H4 (cell line): ENCODE results near the gene TBCEL. TPM values are rescaled to one million over a fixed set of nuclear protein-coding genes. Genes with fewer than 3 reads are reported as not detected.

ENCODE experiments used
- DNase-seq: peaks from one replicate; pipeline ENCODE4 v3.0.0-alpha.2; 2015; ENCODE audit warnings: low spot score
- total RNA-seq: library from RNA; depleted of rRNA; stranded (reverse); fragments of >200 nt; shearing (Covaris generic); gene quantifications from 2 replicates; pipeline ENCODE4 v1.2.3, GENCODE V29; 2014

Gene TBCEL
- total RNA-seq, 1 experiment from 2014 or later = 10.0 TPM

DNA sequence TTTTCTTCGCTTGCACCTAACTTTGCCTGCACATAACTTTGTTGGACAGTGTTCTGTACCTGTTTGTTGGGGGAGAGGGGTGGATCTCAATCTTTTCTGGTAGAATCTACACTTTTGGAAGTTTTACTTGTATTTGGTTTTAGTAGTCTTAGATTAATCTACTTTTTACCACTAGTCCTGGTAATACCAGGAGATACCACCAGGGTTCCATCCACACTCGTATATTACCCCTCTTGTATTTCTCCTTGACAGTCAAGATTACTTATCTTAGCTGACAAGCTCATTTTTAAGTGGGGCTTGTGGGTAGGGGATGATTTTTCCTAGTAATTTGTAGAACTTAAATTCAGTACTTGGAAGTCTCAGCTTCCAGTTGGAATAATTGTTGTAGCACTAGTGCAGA lies 39.8 kb downstream of the TBCEL start:
- DNase-seq = no peak

DNA sequence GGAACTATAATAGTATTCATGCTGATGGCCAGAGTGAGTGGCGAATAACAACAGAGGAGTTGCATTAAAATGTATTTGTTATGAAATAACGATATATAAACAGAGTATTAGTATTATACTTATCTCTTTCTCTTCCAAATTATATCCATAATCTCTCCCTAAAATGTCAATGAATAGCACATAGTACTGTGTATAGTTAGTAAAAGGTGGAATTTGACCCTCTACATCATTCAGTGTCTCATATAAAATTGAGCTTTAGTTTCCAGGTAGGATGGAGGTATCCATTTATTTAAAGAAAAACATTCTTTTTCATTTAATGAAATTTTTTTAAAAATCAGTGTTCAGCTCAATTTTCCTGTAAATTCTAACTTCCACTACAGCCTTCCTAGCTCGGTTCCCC lies 42.7 kb downstream of the TBCEL start:
- DNase-seq = no peak

DNA sequence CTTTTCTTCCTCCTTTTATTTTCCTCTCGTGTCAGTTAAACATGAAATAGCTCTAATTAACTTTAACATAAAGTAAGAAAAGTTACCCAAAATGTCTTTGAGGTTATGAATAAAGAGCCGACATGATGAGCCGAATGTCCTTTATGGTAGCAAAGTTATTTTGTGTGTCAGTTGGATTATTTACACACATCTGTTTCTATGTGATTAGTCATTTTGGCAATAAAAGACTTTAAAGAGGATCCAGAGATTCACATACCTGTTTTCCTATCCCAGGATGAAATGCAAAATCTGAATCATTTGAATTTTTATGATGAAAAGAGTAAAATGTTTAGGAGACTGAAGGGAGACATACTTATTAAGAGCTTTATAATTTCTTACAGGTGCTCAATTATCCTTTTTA lies 43.1 kb downstream of the TBCEL start:
- DNase-seq = no peak

DNA sequence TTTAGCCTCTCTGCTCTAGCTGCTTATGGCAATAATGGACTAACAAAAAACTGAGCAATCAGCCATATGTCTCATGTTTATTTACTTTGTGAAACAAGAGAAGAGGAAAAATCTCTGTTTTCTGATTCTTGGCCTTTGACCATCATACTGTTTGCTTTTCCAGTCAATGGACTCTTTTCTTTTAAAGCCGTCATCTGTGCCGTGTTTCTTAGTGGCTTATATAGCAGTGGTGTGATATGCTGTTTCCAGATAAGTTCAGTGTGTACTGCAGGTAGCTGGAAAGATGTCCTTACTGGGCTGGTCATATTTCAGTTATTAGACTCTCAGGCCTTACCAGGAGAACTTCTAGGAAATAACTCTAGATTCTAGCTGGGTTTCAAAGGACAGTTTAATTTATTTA lies 43.6 kb downstream of the TBCEL start:
- peak; percentile 21 for DNase-seq

DNA sequence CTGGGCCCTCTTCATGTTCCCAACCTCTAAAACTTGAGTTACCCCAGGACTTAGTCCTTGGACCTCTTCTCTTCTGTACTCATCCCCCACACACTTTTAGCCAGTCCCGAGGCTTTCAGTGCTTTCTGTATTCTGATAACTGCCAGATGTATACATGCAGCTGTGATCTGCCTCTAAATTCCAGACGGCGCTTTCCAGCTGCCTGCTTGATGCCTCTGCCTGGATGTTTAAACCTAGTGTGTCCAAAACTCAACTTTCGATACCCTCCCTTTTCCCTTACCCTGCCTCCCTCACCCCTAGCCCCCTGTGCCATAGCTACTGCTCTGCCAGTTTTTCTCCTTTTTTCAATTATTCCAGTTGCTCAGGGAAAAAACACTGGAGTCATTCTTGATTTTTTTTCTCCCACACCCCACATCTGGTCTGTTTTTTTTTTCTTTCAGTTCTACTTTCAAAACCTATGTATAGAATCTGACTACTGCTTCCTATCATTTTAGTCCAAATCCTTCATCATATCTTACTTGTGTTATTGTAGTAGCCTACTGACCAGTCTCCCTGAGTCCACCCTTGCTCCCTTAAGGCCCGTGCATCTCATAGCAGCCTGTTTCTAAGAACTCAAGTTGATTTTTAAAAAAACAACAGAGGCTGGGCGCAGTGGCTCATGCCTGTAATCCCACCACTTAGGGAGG lies 44.2 kb downstream of the TBCEL start:
- no peak for DNase-seq

DNA sequence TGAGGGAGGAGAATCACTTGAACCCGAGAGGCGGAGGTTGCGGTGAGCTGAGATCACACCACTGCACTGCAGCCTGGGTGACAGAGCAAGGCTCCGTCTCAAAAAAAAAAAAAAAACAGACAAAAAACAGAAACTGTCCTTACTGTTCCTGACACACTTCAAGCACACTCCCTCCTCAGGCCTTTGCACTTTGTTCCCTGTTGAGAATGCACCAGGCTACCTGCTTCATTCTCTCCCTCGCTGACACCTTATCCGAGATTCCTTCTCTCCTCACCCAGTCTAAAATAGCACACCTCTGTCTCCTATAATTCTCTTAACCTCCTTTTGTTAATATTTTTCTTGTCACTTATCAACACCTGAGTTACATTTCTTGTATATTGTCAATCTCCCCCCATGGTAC lies 44.9 kb downstream of the TBCEL start:
- no peak for DNase-seq

DNA sequence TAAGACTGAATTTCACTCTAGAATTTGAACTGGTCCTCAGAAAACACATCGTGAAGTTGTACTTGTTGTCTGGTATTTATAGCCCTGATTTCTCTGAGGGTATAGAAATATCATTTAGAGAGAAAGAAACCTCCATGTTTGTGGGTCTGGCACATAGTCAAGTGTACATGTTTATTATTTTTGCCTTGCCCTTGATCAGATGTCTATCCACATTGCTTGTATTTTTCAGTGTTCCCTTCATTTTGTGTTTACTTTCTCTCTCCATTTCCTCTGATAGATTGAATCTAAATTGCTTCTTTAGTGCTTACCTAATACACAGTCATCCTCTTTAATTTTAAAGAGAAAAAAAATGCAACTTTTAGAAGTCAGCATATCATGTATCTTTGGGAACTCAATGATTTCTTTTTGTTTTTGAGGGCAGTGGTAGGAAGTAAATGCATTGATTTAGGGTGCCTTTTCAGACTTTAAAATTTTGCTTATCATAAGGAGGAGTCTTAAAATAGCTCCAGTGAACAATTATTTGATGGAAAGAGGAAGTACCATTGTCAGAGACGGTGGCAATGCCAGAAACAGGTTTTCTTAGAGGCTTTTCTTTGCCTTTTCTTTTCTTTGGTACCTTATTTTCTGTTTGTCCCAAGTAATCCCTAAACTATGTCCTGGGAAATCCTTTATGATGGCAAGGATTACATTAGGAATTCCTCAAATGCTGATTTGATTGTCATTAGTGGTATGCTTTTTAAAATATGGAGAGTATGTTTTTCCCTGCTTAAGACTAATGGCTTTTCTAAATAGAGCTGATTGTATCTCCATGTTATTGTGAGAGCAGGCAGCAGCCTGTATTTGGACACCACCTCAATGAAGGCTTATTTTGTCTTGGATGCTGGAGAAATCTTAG lies 47.3 kb downstream of the TBCEL start:
- DNase-seq = peak; percentile 7

DNA sequence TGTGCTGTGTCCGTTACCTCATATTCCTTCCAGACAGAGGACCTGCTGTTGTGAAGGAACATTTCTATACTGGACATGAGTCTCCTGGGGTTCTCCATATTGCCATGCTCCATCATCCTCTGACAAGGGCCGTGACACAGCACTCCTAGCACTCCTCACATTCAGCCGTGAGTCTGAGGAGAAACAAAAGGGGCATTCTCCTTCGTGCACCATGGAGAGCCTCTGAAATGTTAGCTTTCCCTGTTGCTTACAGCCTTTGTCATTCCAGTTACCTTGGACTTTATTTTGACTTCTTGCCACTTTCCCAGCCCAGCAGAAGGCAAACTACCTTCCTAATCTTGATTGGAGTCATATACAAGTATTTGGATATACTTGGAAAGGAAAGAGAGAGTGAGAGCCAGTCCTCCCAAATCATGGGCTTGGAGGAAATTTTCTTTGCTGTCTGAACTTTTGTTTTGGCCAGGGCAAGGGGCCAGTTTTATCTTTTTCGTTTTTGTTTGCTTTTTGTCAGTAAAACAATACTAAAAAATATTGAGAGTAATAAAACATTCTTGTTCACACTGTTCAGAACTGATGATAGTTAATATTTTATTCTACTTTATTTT lies 48.0 kb downstream of the TBCEL start:
- DNase-seq = no peak

DNA sequence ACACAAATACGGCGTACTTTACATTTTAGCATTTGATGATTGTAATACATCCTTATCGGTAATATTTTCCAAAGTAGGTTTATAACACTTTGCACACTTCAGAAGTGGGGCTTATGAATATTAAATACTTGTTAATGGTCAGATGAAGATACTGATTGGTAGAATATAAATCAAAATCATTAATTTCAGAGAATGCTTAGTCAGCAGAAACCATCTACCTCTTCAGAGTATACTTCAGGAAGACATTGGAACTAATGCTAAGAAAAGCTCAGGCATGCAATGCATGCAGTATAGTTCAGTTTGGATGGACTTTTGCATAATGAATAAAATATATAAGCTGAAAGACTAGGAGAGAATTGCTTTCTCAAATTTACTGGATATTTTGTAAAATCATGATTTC lies 57.4 kb downstream of the TBCEL start:
- no peak for DNase-seq

DNA sequence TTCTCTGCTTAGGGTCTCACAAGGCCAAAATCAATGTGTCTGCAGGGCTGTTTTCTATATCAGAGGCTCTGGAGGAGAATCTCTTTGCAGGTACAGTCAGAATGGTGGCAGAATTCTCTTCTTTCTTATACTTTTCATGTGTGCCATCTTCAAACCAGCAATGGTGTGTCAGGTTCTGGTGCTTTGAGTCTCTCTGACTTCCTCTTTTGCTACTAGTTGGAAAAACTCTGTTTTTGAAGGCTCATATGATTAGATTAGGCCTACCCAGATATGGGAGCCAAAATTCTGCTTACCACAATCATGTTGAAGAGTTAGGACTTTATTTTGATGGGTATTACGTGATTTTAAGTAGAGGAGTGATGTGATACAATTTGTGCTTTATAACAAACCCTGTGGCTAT lies 58.3 kb downstream of the TBCEL start:
- DNase-seq = no peak

DNA sequence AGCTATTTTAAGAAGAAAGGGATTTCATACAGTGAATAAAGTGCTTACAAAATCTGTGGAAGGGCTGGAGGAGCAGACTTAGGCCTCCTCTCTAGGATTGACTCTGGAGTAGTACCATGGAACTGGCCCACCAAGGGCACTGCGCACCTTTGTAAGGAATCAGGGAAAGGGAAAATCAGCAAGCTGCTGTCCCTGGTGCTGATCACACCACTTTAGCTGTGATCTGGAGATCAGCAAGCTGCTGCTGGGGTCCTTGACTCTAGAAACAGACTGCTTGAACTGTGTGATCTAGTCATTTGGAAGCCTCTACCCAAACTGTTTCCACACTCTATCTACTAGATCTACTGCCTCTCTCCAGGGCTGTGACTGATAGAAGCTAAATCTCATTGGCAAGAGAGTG lies 58.8 kb downstream of the TBCEL start:
- DNase-seq = no peak

DNA sequence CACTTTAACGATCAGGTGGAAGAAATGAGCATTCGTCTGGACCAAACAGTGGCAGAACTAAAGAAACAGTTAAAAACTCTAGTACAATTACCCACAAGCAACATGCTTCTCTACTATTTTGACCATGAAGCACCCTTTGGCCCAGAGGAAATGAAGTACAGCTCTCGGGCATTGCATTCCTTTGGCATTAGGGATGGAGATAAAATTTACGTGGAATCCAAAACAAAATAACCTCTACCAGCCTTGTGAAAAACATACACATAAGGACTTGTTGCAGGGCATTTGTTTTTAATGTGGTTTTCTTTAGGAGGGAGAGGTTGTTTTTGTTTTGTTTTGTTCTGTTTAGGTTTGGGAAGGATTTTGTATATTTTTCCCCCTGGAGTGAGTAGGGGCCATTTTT lies 63.0 kb downstream of the TBCEL start:
- peak; percentile 74 for DNase-seq

DNA sequence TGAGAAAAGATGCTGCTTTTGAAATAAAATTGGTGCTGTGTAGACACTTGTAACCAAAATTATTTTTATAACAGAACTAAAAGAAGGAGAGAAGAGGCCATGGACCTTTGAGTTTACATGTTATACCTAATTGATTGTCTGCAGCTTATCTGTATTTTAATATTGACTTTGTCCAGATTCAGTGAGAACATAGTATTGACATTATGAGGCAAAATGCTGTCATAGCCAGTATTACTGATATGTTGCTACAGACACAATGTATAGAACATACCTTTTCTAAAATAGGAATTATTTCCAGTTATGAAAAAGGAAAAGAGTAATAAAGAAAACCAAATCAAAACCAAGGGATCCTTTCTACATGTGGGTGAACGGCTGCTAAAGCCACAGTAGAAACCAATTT lies 65.7 kb downstream of the TBCEL start:
- DNase-seq = no peak

DNA sequence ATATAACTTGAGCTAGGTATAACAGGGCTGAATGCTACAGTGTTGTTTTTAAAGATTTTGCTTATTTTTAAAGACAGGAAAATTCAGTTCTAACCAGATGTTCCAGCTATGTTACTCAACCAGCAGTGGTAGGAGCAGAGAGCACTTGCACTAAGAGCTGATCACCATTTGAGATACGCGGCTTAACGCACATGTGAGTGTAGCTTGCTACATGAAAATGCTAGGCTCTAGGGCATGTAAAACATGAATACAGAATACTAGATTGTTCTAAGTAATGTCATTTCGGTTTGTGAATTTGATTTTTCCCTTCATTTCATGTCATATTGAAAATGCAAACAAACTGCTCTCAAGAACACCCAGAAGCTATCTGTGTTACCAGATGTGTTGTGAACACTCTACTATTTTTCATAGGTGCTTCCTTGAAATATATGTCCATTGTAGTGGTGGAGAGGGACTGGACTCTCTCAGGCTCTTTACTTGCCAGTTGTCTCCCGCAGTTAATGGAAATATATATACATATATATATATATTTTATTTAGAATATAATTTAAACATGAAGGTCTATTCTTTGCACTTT lies 66.3 kb downstream of the TBCEL start:
- DNase-seq = no peak

DNA sequence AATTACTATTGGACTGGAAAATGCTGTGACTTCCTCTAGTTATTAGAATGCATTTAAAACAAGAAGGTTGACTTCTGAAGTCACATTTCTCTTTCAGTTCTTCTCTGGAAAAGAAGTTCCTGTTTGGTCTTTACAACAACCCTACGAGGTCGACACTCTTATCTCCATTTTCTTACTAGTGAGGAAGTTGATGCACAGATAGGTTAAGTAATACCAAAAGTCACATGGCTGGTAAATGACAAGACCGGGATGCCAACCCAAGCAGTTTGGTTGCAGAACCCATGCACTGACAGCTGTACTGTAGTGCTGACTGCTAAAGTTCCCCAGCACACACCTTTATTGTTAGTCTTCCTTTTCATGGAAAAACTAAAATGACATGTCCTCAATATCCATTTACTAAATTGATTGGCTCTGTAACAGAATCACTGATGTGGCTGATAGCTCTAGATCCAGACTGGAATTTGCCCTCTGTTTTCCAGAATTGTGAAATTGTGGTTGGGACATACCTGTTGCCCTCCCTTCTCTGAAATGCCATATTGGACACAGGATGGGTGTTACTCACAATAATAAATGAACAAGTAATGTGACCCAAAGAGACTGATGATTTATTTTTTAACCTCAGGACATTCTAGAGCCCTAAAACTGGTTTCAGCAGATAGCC lies 67.7 kb downstream of the TBCEL start:
- no peak for DNase-seq

DNA sequence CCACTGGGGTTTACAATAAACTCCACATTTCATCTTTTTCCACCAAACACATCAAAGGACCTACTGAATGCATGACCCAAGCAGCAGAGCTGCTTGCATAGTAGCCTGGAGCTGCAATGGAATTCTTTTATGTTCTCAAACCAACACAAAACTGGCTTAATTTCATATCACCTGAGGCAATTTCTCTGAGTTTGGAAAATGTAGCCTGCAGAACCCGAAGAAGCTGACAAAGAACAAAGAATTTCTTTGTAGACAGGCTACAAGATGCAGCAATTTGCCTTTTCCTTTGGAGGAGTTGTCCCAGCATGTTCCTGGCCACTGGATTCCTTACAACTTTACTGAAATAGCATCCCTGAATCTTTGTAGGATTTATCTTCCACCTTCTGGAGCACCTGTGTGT lies 71.7 kb downstream of the TBCEL start:
- no peak for DNase-seq

DNA sequence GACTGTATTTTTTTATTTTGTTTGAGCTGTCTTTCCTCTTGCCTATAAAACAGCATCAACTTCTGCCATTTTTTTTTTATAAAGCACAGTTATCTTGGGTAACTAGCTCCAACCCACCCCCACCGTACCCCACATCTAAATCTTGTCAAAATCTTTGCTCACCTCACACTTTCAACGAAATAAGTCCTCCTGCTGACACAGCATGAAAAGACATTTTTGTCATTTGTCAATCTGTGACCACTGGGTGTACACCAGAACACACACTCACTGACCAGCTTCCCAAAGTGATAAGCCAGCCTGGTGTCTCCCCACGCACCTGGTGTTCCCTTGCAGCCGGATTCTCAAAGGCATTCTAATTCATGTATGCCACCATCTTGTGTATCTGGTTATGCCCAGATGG lies 75.5 kb downstream of the TBCEL start:
- no peak for DNase-seq

DNA sequence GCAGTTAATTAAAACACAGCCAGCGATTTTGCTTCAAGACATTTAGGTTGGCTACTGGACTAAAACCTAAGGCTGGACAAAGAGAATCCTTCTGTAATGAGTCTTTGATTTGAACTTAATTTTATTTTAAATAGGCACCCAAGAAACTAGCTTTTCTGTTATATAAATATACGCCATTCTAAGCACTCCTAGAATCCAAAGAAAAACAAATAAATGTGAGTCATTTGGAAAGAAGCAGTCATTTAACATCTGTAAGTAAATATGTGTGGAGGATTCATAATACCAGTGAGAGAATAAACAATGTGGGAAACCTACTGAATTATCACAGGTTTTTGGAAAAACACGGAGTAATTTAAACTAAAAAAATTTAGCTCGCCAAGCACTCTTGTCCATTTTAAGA lies 76.0 kb downstream of the TBCEL start:
- DNase-seq = peak; percentile 69

DNA sequence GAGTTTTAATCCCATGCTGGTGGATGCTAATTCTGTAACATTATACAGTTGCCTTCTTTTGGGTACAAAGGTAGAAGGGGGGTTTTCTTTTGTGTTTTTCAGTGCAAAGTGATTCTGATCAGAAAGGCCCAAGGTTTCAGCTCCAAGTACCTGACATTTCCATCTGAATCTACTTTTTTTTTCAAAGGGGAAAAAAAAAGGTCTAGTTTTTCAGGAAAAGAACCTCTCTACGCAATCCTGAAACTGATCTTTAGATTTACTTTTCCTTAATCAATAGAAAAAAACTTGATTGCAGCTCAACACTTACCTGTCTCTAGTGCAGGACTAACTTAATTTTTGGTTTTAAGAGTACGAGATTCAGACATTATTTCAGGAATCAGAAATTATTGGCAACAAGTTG lies 77.0 kb downstream of the TBCEL start, which contains the start of gene TECTA:
TSS of gene TECTA (plus strand) at position 301 of the 400 bp plus-strand sequence. CDS start 1,423 bp downstream, outside the sequence.
- no peak for DNase-seq

DNA sequence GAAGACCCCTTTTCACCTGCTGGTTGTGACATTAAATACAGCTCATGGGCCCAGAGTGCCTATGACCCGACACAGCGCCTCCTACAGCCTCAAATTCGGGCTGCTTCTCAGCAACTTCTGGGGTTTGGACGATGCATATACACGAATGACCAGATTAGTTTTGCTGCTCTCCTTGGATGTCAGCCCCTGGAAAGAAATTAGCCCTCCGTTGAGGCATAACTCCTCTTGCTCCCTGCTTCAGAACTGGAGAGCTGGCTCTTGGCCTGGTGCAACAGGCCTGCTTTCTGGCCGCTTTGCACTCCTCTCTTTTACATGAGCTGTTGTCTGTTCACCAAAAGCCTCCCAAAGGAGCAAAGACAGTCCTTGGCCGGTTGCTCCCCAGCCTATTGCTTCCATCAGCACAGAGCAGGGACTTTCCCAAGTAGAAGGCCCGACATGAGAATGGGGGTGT lies 80.4 kb downstream of the TBCEL start:
- DNase-seq = no peak

DNA sequence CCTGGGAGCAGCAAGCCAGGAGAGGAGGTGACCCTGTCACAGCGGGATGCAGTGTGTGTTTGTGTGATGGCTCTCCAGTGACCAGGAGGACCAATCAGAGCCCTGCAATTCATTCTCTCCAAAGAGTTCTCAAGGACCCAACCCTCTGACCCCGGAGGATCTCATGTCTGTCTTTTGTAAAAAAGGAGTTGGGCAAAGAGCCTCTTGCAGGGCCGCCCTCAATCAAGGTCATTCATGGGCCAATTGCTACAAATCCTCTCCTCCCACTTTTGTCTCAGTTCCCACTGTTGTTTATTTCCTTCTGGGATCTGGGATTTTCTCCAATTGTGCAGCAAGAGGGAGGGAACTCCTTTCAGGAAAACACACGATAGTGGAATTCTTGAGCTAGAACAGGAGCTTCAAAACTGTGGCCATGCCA lies 81.2 kb downstream of the TBCEL start:
- DNase-seq = no peak
